GM12872 (cell line): ENCODE measurements around the gene DIPK1A.

Experiments used
- TF ChIP-seq, protein P1 (sequence below): IDR thresholded peaks from 3 replicates; pipeline ENCODE4 v1.5.1; 2011; ENCODE audit warnings: low read depth, mild to moderate bottlenecking, low read length, moderate library complexity; ENCODE audit not compliant: insufficient read depth

The DIPK1A gene

DNA sequence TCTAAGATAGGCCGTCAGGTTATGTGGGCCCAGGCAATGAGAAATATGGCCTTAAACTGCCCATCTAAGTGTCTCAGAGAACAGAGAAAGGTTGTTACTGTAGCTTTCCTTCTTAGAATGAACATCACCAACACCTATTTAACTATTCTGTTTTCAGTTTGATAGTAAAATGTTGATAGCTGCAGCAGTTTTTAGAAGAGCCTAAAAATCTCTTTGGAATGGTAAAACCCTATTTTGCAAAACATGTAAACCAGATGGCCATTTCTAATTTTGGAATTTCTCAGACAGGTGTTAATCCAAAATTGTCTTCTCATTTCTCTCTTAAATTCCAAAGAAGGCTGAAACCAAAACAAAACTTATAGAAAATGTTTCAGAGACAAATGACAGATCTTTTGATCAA is 57.5 kb downstream of the DIPK1A start:
- TF ChIP-seq, protein P1, sequence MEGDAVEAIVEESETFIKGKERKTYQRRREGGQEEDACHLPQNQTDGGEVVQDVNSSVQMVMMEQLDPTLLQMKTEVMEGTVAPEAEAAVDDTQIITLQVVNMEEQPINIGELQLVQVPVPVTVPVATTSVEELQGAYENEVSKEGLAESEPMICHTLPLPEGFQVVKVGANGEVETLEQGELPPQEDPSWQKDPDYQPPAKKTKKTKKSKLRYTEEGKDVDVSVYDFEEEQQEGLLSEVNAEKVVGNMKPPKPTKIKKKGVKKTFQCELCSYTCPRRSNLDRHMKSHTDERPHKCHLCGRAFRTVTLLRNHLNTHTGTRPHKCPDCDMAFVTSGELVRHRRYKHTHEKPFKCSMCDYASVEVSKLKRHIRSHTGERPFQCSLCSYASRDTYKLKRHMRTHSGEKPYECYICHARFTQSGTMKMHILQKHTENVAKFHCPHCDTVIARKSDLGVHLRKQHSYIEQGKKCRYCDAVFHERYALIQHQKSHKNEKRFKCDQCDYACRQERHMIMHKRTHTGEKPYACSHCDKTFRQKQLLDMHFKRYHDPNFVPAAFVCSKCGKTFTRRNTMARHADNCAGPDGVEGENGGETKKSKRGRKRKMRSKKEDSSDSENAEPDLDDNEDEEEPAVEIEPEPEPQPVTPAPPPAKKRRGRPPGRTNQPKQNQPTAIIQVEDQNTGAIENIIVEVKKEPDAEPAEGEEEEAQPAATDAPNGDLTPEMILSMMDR, result no peak

- TF ChIP-seq, protein P1, result 0 out of 3 replicates have a peak, but pooled peaks have one; percentile 12
Measured at GRCh38 chr1:92902406-92902744, 58.9 kb downstream of the DIPK1A start.

DNA sequence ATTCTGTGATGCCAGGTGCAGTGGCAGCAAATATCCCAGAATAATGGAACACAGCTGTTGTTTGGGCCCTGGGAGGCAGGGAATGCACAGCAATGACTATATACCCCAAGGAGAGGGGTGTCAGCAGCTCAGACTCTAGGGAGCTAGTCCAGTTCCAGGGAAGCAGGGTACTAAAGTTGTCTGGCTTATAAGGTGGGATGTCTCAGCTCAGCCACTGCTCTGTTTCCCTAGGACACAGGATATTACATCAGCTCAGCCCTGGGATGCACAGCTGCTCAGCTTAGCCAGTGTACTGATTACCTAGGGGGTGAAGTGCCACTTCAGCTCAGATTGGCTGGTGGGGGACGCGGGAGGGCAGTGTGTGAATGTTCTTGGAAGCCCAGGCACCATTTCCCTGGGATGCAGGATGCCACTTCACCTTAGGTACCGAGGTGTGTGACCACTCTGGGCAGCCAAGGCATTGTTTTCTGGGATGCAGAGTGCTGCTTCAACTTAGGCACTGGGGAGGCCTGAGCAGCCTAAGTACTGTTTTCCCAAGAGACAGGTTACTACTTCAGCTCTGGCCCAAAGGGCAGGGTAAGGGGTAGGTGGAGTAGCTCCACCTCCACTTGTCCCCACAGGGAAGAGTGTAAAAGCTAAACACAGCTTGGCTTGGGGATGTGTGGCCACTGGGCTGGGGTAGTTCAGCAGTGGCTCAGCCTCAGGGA is 59.4 kb downstream of the DIPK1A start:
- TF ChIP-seq, protein P1, result no peak

- TF ChIP-seq, protein P1, result no peak
Measured at GRCh38 chr1:92901126-92901525, 60.1 kb downstream of the DIPK1A start.

DNA sequence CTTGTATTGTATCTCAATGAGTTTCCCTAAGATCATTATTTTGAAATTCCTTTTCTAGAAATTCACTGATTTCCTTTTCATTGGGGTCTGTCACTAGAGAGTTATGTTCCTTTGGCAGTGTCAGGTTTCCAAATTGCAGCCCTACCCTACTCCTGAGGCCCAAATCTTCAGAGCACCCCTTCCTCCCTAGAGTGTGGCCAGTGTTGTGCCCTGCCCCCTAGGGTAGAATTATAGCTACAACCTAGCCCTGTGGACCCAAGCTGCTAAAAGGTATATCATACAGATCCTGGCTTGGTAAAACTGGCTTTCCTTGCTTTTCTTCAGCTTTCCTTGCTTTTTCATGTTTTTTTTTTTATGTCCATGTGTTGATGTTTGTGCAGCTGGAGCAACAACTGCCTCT is 60.7 kb downstream of the DIPK1A start:
- TF ChIP-seq, protein P1, result no peak

GRCh38 chr1:92899780-92900179 is 61.5 kb downstream of the DIPK1A start:
- TF ChIP-seq, protein P1, result no peak

DNA sequence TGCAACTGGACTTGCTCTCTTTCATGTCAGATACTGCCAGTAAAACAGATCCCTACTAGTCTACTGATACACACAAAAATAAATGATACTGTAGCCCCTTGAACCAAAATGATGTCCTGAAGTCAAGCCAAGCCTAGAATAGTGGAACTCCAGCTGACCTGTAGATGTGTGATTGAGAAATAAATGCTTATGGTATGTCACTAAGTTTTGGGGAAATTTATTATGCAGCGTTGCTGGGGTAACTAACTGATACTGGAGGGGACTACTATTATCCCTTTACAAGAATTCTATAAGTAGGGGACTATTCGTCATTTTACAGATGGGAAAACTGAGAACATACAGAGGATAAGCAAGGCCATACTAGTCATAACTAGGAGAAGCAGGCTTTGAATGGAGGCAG is 73.8 kb downstream of the DIPK1A start:
- TF ChIP-seq, protein P1, result no peak

GRCh38 chr1:92886886-92887419 is 74.3 kb downstream of the DIPK1A start:
- TF ChIP-seq, protein P1, result no peak
